GM12892 (cell line): Measurements from ENCODE around the gene DRD4.

Experiments
- POLR2A ChIP-seq: IDR thresholded peaks from 2 replicates; pipeline ENCODE4 v1.6.1; 2011; ENCODE audit warnings: low read depth, low read length, control low read depth
- TAF1 ChIP-seq: IDR thresholded peaks from 2 replicates; pipeline ENCODE4 v1.6.1; 2011; ENCODE audit warnings: low read depth, mild to moderate bottlenecking, control low read depth, low read length, borderline replicate concordance

DNA sequence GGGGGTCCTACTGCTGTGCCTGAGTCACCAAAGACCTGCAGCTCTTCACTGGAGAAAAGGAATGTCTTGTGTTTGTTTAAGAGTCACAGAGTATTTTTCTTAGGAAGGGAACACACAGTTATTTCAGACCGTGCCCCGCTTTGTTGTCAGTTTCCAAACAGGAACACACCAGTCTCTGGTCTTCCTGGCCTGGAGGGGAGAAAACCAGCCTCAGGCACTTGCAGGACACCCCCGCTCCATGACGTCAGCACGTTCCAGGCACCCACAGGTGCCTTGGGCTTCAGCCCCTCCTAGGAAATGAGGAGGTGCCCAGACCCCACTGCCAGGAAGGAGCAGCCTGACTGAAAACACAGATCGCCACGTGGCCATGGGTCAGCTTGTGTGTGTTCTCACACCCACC lies 52.6 kb downstream of the DRD4 start:
- TF ChIP-seq POLR2A (no peak), TAF1 (no peak)
